Stimulated activated CD4-positive, alpha-beta T cell treated with anti-CD3 and anti-CD28 coated beads, Interleukin-4, amount 100 ng/mL, for 4 hours (primary cell): ENCODE measurements around the gene ZFYVE27.
A peak's percentile ranks its signal among the peaks of the same experiment; 100 is the strongest.

ENCODE experiments used
- DNase-seq, 2 experiments: peaks; one replicate each; pipeline ENCODE4 v3.0.0-alpha.2; 2020

Gene ZFYVE27

GRCh38 chr10:97791824-97792721 lies 55.1 kb downstream of the ZFYVE27 start:
- peak; percentile 62 to 64 for DNase-seq

- DNase-seq: no peak
Measured at GRCh38 chr10:97795886-97796285, 59.0 kb downstream of the ZFYVE27 start.

- DNase-seq: peak in 1 of 2 experiments; percentile 36
Measured at GRCh38 chr10:97796651-97797050, 59.7 kb downstream of the ZFYVE27 start.

- no peak for DNase-seq
Measured at GRCh38 chr10:97798958-97799610, 62.2 kb downstream of the ZFYVE27 start.

- no peak for DNase-seq
Measured at GRCh38 chr10:97800474-97800873, 63.5 kb downstream of the ZFYVE27 start.

- no peak for DNase-seq
Measured at GRCh38 chr10:97801422-97801821, 64.5 kb downstream of the ZFYVE27 start.

- DNase-seq: no peak
Measured at GRCh38 chr10:97805096-97805884, 68.4 kb downstream of the ZFYVE27 start.

GRCh38 chr10:97805949-97806348 lies 69.0 kb downstream of the ZFYVE27 start:
- DNase-seq: no peak

- DNase-seq: no peak
Measured at GRCh38 chr10:97810446-97810845, 73.5 kb downstream of the ZFYVE27 start.
